Hematopoietic multipotent progenitor cell treated with erythropoietin and hydrocortisone succinate and interleukin-3 and kit ligand, for 4 days (in vitro differentiated cells): ENCODE data around the gene RAD54L2.
"Not testable (repeated sequence)": the region's sequence is repeated elsewhere in the genome, so short reads cannot be mapped to it uniquely, and the experiment has no call there.

ENCODE experiments used
- DNase-seq: peaks from one replicate; pipeline ENCODE4 v3.0.0-alpha.2; 2015

The RAD54L2 gene

GRCh38 chr3:51544011-51544775 is 5.7 kb downstream of the RAD54L2 start:
- no peak for DNase-seq

GRCh38 chr3:51547274-51547673 is 8.8 kb downstream of the RAD54L2 start:
- DNase-seq = no peak

GRCh38 chr3:51549311-51549710 is 10.8 kb downstream of the RAD54L2 start:
- DNase-seq = no peak

- no peak for DNase-seq
Measured at GRCh38 chr3:51550080-51550819, 11.7 kb downstream of the RAD54L2 start.

- DNase-seq = no peak
Measured at GRCh38 chr3:51557993-51558392, 19.5 kb downstream of the RAD54L2 start.

- peak; percentile 18 for DNase-seq
Measured at GRCh38 chr3:51559411-51559888, 20.9 kb downstream of the RAD54L2 start.

GRCh38 chr3:51559961-51560360 is 21.4 kb downstream of the RAD54L2 start:
- no peak for DNase-seq

- DNase-seq = not testable (repeated sequence)
Measured at GRCh38 chr3:51562403-51562802, 23.9 kb downstream of the RAD54L2 start.

- peak; percentile 78 for DNase-seq
Measured at GRCh38 chr3:51568036-51568435, 29.5 kb downstream of the RAD54L2 start.

- DNase-seq = peak; percentile 84
Measured at GRCh38 chr3:51568996-51569395, 30.5 kb downstream of the RAD54L2 start.

- DNase-seq = no peak
Measured at GRCh38 chr3:51578238-51578637, 39.7 kb downstream of the RAD54L2 start.

GRCh38 chr3:51580418-51580817 is 41.9 kb downstream of the RAD54L2 start:
- no peak for DNase-seq

GRCh38 chr3:51581524-51581923 is 43.0 kb downstream of the RAD54L2 start:
- peak; percentile 50 for DNase-seq

- no peak for DNase-seq
Measured at GRCh38 chr3:51585197-51585596, 46.7 kb downstream of the RAD54L2 start.

- no peak for DNase-seq
Measured at GRCh38 chr3:51585871-51586270, 47.4 kb downstream of the RAD54L2 start.
